Mesenchymal stem cell (in vitro differentiated cells and primary cell): Measurements from ENCODE around the gene JDP2.

Source experiments
- DNase-seq: peaks from one replicate; pipeline ENCODE4 v3.0.0-alpha.2; 2013
- H2AFZ ChIP-seq: one replicate; pipeline ENCODE4 v1.6.1; 2013; ENCODE audit warnings: low read depth, mild to moderate bottlenecking, control low read depth, inconsistent platforms, low read length, moderate library complexity
- H2AK5ac ChIP-seq: 2 replicates; pipeline ENCODE4 v1.6.1; 2013; ENCODE audit warnings: low read length, moderate library complexity, mild to moderate bottlenecking, inconsistent platforms; ENCODE audit not compliant: severe bottlenecking
- H2BK120ac ChIP-seq: one replicate; pipeline ENCODE4 v1.6.1; 2013; ENCODE audit warnings: low read depth, mild to moderate bottlenecking, inconsistent platforms, low read length, moderate library complexity
- H2BK12ac ChIP-seq, 2 experiments: one replicate each; pipeline ENCODE4 v1.6.1; 2013; ENCODE audit warnings: inconsistent platforms in 2 of 2, low read length in 2 of 2, mild to moderate bottlenecking in 2 of 2, moderate library complexity in 2 of 2, control low read depth in 1 of 2
- H2BK15ac ChIP-seq: one replicate; pipeline ENCODE4 v1.6.1; 2013; ENCODE audit warnings: mild to moderate bottlenecking, low read depth, inconsistent platforms; ENCODE audit not compliant: poor library complexity, severe bottlenecking
- H2BK5ac ChIP-seq: 2 replicates; pipeline ENCODE4 v1.6.1; 2013; ENCODE audit warnings: low read depth, mild to moderate bottlenecking, low read length, control low read depth, inconsistent platforms; ENCODE audit not compliant: poor library complexity, severe bottlenecking
- H3K14ac ChIP-seq, 2 experiments: one replicate each; pipeline ENCODE4 v1.6.1; 2013; ENCODE audit warnings: inconsistent platforms in 2 of 2, low read length in 2 of 2, control low read depth in 1 of 2, mild to moderate bottlenecking in 1 of 2, moderate library complexity in 1 of 2
- H3K18ac ChIP-seq, 2 experiments: one replicate each; pipeline ENCODE4 v1.6.1; 2013; ENCODE audit warnings: inconsistent platforms in 2 of 2, low read length in 2 of 2, control low read depth in 1 of 2, low read depth in 1 of 2, mild to moderate bottlenecking in 1 of 2
- H3K23ac ChIP-seq, 2 experiments: one replicate each; pipeline ENCODE4 v1.6.1; 2013; ENCODE audit warnings: inconsistent platforms in 2 of 2, low read length in 2 of 2, mild to moderate bottlenecking in 2 of 2, moderate library complexity in 2 of 2, control low read depth in 1 of 2
- H3K27ac ChIP-seq: 2 replicates; pipeline ENCODE4 v1.5.1; 2013; ENCODE audit warnings: mild to moderate bottlenecking, moderate library complexity, low read length, control low read depth, inconsistent platforms; ENCODE audit not compliant: poor library complexity, severe bottlenecking
- H3K27me3 ChIP-seq, 2 experiments: 2 replicates each; pipeline versions ENCODE4 v1.6.1 to v1.7.0; 2013; ENCODE audit warnings: low read length in 2 of 2, mild to moderate bottlenecking in 2 of 2, moderate library complexity in 2 of 2, control low read depth in 1 of 2, inconsistent platforms in 1 of 2; ENCODE audit not compliant: control insufficient read depth in 1 of 2, insufficient read depth in 1 of 2
- H3K36me3 ChIP-seq, 2 experiments: 2 replicates each; pipeline versions ENCODE4 v1.6.1 to v1.7.0; 2013; ENCODE audit warnings: low read length in 2 of 2, control low read depth in 1 of 2, inconsistent platforms in 1 of 2, low read depth in 1 of 2, mild to moderate bottlenecking in 1 of 2; ENCODE audit not compliant: insufficient read depth in 2 of 2, control insufficient read depth in 1 of 2
- H3K4ac ChIP-seq, 2 experiments: one replicate each; pipeline ENCODE4 v1.6.1; 2013; ENCODE audit warnings: inconsistent platforms in 2 of 2, low read length in 2 of 2, mild to moderate bottlenecking in 2 of 2, moderate library complexity in 2 of 2, control low read depth in 1 of 2, low read depth in 1 of 2
- H3K4me1 ChIP-seq: 2 replicates; pipeline ENCODE4 v1.6.1; 2013; ENCODE audit warnings: low read depth, low read length, control low read depth; ENCODE audit not compliant: control insufficient read depth, insufficient read depth
- H3K4me2 ChIP-seq: 2 replicates; pipeline ENCODE4 v1.6.1; 2013; ENCODE audit warnings: low read length, mild to moderate bottlenecking, inconsistent platforms; ENCODE audit not compliant: poor library complexity, severe bottlenecking
- H3K4me3 ChIP-seq, 2 experiments: 2 replicates each; pipeline versions ENCODE4 v1.5.1 to v1.7.0; 2013; ENCODE audit warnings: low read length in 2 of 2, mild to moderate bottlenecking in 2 of 2, control low read depth in 1 of 2, low read depth in 1 of 2; ENCODE audit not compliant: insufficient read depth in 1 of 2
- H3K79me1 ChIP-seq: replicated peaks from 2 replicates; pipeline ENCODE4 v1.6.1; 2013; ENCODE audit warnings: mild to moderate bottlenecking, control low read depth, low read length, inconsistent platforms; ENCODE audit not compliant: poor library complexity, severe bottlenecking
- H3K9ac ChIP-seq: 2 replicates; pipeline ENCODE4 v1.7.0; 2013; ENCODE audit warnings: mild to moderate bottlenecking, low read length, moderate library complexity
- H3K9me3 ChIP-seq: 2 replicates; pipeline ENCODE4 v1.7.0; 2013; ENCODE audit warnings: mild to moderate bottlenecking, low read length; ENCODE audit not compliant: control insufficient read depth
- H4K8ac ChIP-seq: one replicate; pipeline ENCODE4 v1.6.1; 2013; ENCODE audit warnings: inconsistent platforms, mild to moderate bottlenecking, low read length, moderate library complexity
- H4K91ac ChIP-seq: one replicate; pipeline ENCODE4 v1.6.1; 2013; ENCODE audit warnings: mild to moderate bottlenecking, low read length, inconsistent platforms
- WGBS: methylation state at CpG from one replicate; pipeline ENCODE4 v1.1.7; 2013; ENCODE audit warnings: mixed read lengths; 5-methylcytosine and 5-hydroxymethylcytosine counted together

JDP2 gene

GRCh38 chr14:75458305-75458704, 30.5 kb downstream of the JDP2 start:
- no peak for DNase-seq
- no peak overlapping the region for H3K27ac ChIP-seq
- no peak overlapping the region for H3K4ac ChIP-seq
- no peak overlapping the region for H2BK120ac ChIP-seq
- no peak overlapping the region for H2BK12ac ChIP-seq
- no peak overlapping the region for H4K91ac ChIP-seq
- H2AFZ ChIP-seq, result no peak overlapping the region
- no peak overlapping the region for H4K8ac ChIP-seq
- no peak overlapping the region for H2BK5ac ChIP-seq
- H3K4me1 ChIP-seq, result peaks cover 40% of the 10 kb centered on the region
- no peak overlapping the region for H2BK15ac ChIP-seq
- no peak overlapping the region for H3K14ac ChIP-seq
- H2AK5ac ChIP-seq, result no peak overlapping the region
- H3K18ac ChIP-seq, result no peak overlapping the region
- no peak overlapping the region for H3K4me2 ChIP-seq
- H3K79me1 ChIP-seq, result peaks cover 17% of the 10 kb centered on the region
- no CpG with 5 or more reads among the region's 3 CpGs for WGBS
- no peaks in the 10 kb centered on the region for H3K9me3 ChIP-seq
- no peaks in the 10 kb centered on the region for H3K27me3 ChIP-seq
- H3K23ac ChIP-seq, result no peak overlapping the region
- H3K9ac ChIP-seq, result no peak overlapping the region
- peaks cover 21 to 35% of the 10 kb centered on the region in 2 experiments for H3K36me3 ChIP-seq
- H3K4me3 ChIP-seq, result no peak overlapping the region

- no peak overlapping the region for H3K27ac ChIP-seq
- H3K36me3 ChIP-seq, result peaks cover 21 to 40% of the 10 kb centered on the region in 2 experiments
- H3K27me3 ChIP-seq, result no peaks in the 10 kb centered on the region
- 97% methylated on average over 12 of the region's 12 CpGs for WGBS
- H2BK5ac ChIP-seq, result no peak overlapping the region
- H2AFZ ChIP-seq, result no peak overlapping the region
- H2BK120ac ChIP-seq, result no peak overlapping the region
- peaks cover 17% of the 10 kb centered on the region for H3K79me1 ChIP-seq
- H3K4me3 ChIP-seq, result no peak overlapping the region
- no peak overlapping the region for H3K4ac ChIP-seq
- H4K8ac ChIP-seq, result no peak overlapping the region
- H2BK15ac ChIP-seq, result no peak overlapping the region
- H2BK12ac ChIP-seq, result no peak overlapping the region
- no peak for DNase-seq
- H3K9me3 ChIP-seq, result no peaks in the 10 kb centered on the region
- H3K18ac ChIP-seq, result no peak overlapping the region
- H3K4me1 ChIP-seq, result peaks cover 36% of the 10 kb centered on the region
- no peak overlapping the region for H4K91ac ChIP-seq
- no peak overlapping the region for H3K14ac ChIP-seq
- H3K4me2 ChIP-seq, result no peak overlapping the region
- H2AK5ac ChIP-seq, result no peak overlapping the region
- H3K23ac ChIP-seq, result peak overlapping the region in 1 of 2 experiments; percentile 11
- no peak overlapping the region for H3K9ac ChIP-seq
Observed at GRCh38 chr14:75459099-75459741, 31.4 kb downstream of the JDP2 start.

- H4K91ac ChIP-seq, result no peak overlapping the region
- peaks cover 21% of the 10 kb centered on the region for H3K79me1 ChIP-seq
- H2BK5ac ChIP-seq, result no peak overlapping the region
- no peaks in the 10 kb centered on the region for H3K27me3 ChIP-seq
- H3K14ac ChIP-seq, result no peak overlapping the region
- no peak overlapping the region for H2BK12ac ChIP-seq
- no peak overlapping the region for H2AK5ac ChIP-seq
- H2AFZ ChIP-seq, result no peak overlapping the region
- no peak overlapping the region for H2BK15ac ChIP-seq
- H3K9me3 ChIP-seq, result no peaks in the 10 kb centered on the region
- H4K8ac ChIP-seq, result no peak overlapping the region
- no peak overlapping the region for H3K18ac ChIP-seq
- H3K4ac ChIP-seq, result peak overlapping the region in 1 of 2 experiments; percentile 41
- H3K9ac ChIP-seq, result no peak overlapping the region
- WGBS, result 100% methylated on average over 1 of the region's 1 CpG
- peaks cover 33% of the 10 kb centered on the region for H3K4me1 ChIP-seq
- H3K4me2 ChIP-seq, result no peak overlapping the region
- no peak for DNase-seq
- peaks cover 24 to 45% of the 10 kb centered on the region in 2 experiments for H3K36me3 ChIP-seq
- no peak overlapping the region for H3K23ac ChIP-seq
- no peak overlapping the region for H3K4me3 ChIP-seq
- H3K27ac ChIP-seq, result no peak overlapping the region
- no peak overlapping the region for H2BK120ac ChIP-seq
Observed at GRCh38 chr14:75459791-75460190, 32.0 kb downstream of the JDP2 start.

- no peaks in the 10 kb centered on the region for H3K27me3 ChIP-seq
- 86% methylated on average over 6 of the region's 6 CpGs for WGBS
- H3K14ac ChIP-seq, result no peak overlapping the region
- H3K9me3 ChIP-seq, result no peaks in the 10 kb centered on the region
- no peak overlapping the region for H3K27ac ChIP-seq
- no peak for DNase-seq
- H2AK5ac ChIP-seq, result no peak overlapping the region
- H3K9ac ChIP-seq, result no peak overlapping the region
- H4K91ac ChIP-seq, result no peak overlapping the region
- H3K18ac ChIP-seq, result no peak overlapping the region
- no peak overlapping the region for H3K4me3 ChIP-seq
- no peak overlapping the region for H3K23ac ChIP-seq
- peaks cover 21% of the 10 kb centered on the region for H3K79me1 ChIP-seq
- H2BK120ac ChIP-seq, result no peak overlapping the region
- H4K8ac ChIP-seq, result no peak overlapping the region
- H3K4me1 ChIP-seq, result peaks cover 27% of the 10 kb centered on the region
- H3K4ac ChIP-seq, result no peak overlapping the region
- no peak overlapping the region for H2AFZ ChIP-seq
- H3K4me2 ChIP-seq, result no peak overlapping the region
- no peak overlapping the region for H2BK5ac ChIP-seq
- H2BK15ac ChIP-seq, result no peak overlapping the region
- H2BK12ac ChIP-seq, result no peak overlapping the region
- H3K36me3 ChIP-seq, result peaks cover 24 to 45% of the 10 kb centered on the region in 2 experiments
Observed at GRCh38 chr14:75460394-75460793, 32.6 kb downstream of the JDP2 start.
